Cortex of kidney (tissue), 1 donor: ENCODE results near the gene OPCML.

Source experiments
- DNase-seq: peaks from one replicate; lab custom pipeline; 2025; lab: John Stamatoyannopoulos, UW

OPCML gene

DNA sequence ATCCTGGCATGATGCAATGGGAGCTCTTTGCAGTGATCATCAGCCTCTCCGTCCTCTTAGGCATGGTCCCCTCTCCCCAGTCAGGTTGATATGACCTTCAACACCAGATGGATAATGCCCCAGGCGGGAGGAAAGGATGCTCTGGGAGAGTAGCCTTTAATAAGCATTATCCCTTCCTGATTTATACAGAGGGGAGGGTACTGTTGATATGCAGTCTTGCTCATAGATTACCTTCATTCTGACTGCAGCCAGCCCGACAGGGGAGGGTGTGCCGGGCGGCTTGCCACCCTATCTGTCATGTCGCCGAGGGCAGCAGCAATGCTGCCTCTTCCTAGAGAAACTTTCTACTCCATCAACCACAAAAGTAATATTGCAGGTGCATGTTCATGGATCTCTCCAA, 497.4 kb downstream of the OPCML start:
- DNase-seq: no peak

DNA sequence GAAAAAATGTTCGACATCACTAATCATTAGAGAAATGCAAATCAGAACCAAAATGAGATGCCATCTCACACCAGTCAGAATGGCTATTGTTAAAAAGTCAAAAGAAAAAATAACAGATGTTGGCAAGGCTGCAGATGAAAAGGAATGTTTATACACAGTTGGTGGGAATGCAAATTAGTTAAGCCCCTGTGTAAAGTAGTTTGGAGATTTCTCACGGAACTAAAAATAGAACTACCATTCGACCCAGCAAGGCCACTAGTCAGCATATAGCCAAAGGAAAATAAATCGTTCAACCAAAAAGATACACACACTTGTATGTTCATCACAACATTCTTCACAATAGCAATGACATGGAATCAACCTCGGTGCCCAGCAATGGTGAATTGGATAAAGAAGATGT, 503.2 kb downstream of the OPCML start:
- no peak for DNase-seq

DNA sequence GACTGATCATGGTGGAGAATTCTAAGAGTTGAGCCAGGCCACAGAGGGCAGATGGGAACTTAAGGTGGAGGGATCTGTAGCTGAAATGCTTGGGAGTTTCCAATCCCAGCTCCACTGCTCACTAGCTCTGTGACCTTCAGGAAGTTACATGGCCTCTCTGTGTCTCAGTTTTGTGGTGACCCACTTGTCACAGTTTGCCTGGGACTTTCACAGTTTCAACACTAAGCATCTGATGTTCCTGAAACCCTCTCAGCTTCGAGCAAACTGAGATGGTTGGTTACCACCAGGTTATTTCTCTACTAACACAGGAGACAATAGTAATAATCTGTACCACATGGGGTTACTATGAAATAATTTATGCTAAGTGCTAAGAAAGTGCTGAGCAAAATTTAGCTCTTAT, 505.3 kb downstream of the OPCML start:
- no peak for DNase-seq

DNA sequence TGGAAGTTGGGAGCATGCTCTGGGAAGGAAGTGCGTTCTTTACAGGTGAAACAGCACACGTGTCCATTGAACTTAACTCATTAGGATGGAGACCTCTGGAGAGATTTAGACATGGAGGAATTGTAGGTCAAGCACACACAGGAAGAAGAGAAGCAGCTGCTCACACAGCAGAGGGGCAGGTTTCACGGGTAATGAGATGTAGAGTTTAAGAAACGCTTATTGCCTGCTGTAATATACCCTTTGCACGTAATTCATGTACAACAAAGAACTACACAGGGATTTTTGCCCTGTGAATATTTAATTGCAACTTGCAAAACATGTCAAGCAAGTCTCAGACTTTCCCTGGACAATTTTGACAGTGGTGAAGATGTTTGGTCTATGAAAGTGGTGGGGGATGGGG, 508.0 kb downstream of the OPCML start:
- no peak for DNase-seq

DNA sequence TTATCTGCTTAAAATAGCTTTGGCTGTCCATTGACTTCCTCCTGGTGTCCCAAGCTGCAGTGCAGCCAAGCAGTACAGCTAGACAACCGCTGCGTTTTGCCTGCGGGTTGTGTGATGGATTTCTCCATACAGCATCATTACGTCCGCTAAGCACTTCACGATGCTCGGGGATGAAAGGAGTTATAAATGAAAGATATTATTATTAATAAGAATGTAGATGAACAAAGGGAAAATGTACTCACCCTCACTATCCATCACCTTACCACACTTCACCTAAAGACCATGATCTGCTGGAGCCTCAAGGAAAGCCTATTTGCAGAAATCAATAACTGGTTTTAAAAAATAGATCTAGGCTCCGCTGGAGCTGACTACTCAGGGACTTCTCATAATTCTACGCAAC, 509.1 kb downstream of the OPCML start:
- no peak for DNase-seq

DNA sequence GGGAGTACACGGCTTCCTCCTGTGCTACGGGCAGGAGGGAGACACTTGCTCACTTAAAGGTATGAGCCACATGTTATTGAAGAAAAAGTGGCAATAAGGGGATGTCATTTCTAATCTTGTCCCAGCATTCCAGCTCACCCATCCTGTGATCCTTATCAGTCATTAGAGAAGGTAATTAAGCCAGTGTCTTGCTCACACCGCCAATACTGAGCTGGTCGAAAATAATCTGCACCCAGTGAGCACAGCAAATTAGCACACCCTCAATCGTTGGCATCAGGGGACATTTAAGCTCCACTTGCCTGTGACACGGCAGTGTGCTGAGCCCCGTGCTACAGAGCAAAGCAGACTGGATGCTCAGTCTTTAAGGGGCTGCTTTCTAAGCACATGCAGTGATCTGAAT, 510.7 kb downstream of the OPCML start:
- no peak for DNase-seq

DNA sequence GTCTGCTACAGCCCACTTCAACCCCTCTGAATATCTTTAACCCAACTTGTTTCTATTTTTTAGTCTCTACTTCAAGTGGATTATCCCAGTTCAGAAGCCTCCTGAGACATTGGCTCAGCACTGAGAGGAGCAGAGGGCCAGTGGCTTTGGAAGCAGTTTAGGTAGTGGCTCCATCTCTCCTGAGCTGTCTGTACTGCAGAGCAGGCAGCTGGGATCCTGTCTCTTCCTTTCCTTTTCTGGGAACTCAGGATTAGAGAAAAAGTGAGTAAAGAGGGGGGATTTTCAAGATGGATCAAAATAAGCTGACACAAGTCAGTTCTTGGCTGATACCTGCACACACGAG, 512.0 kb downstream of the OPCML start:
- DNase-seq: no peak

DNA sequence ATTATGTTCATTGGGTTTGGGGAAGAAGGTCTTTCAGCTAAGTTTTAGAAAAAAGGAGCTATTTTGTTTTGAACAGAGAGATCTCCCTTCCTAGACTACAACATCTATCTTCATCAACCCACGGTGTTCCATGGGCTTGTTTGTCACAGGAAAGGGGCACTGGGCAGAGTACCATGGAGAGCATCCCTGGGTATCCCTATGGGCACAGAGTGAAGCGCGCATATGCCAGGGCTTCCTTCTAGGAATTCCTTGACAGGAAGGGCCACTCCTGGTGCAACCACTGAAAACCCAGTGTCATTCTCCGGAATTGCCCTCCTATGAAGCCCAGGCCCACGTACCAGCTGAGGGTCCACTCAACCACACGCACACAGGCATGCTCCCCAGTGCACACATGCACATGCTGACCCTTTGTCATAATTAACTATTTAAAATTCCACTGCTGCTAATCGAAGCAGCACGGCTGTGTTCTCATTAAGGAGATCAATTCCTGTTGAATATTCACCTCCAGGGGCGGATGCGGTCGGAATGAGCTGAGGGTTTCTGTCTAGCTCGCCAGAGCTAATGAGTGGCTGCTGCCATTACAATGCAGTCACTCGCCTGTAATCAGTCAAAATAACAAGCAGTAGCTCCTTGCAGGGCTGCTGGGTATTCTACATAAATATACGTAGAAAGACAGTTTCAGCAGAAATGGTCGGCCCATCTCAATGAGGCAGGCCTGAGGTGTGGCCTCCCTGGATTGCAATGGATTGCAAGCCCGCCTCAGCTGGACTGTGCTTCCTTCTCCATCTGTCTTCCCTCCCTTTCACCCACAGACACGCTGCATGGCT, 512.5 kb downstream of the OPCML start:
- DNase-seq: no peak

DNA sequence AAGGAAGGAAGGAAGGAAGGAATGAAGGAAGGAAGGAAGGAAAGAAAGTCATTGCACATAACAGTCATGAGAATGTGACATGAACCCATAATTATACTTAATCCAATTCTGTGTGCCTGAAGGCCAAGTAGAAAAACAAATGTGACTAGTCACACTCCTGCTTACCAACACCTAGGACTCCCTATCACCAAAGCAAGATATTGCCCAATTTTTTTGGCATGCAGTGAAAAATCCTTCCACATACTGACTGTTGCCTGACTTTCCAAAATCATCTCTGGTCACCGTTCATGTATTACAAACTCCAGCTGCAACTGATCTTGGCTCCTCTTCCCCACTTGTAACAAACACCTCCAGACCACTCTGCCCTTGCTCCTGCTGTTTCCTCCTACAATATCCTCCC, 516.8 kb downstream of the OPCML start:
- no peak for DNase-seq

DNA sequence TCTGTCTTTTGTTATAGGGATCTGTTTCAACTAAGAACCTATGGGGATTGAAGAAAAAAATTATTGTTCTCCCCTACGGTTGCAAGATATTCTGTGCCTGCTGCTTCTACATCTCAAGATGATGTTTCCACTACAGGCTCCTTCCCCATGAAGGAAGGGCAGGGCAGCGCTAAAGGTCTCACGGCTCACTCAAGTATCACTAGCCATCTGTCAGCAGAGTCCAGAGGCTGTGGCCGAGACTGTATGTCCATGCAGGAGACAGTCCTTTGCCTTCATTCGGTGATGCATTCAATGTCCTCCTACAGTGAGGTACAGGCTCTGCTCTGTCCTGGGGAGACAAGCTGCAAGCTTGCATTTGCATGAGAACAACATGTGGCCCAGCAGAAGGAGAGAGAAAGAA, 518.0 kb downstream of the OPCML start:
- no peak for DNase-seq

DNA sequence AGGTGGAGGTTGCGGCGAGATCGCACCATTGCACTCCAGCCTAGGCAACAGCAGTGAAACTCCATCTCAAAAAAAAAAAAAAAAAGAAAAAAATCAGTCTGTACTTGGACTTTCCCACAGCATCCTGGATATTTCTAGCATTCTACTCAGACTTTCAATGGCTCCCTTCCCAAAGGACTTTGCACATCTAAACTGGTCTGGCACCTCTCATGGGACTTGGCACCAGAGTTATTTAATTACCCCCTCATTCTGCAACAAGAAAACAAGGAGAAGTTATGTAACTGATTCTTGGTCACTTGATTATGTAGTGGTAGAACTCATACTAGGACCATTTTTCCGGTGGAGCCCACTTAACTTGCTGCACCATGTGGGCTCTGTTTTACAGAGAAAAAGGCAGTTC, 519.5 kb downstream of the OPCML start:
- DNase-seq: no peak

DNA sequence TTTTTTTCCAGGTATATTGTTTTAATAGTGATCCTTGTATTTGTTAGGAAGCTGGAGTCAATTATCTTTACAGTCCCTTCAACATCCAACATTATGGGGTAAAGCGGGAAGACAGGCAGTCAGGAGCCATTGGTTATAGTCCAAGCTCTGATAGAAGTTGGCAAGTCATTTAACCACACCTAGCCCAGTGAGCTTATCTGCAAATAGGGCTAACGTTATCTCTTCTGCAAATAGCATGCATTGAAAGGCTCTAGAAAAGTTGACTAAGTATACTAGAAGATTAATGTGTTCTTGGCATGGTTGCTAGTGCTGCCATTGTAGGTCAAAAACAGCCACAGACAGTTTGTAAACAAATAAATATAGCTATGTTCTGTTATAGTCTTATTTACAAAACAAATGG, 520.7 kb downstream of the OPCML start:
- no peak for DNase-seq

DNA sequence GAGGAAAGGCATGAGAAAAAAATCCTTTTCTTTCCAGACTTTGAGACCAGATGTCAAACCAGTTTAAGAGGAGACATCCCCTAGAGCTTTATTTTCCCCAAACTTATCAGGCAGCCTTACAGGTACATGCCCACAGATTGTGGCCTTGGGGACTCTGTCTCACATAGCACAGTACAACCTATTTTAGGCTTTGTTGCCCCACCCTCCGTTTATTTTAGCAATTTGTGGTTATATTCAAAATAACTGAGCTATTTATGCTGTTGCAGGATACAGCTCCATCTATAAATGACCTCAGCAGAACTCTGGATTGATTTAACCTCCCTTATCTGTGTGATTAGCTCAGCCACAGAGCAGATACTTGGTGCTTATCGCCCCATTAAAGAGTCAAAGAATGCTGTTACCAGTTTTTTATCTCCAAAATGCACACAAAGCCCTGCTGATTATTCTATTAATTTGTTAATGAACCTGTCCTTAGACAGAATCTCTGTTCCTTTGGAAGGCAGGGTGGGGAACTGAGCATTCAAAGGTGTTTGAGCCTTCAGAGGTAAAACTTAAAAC, 525.2 kb downstream of the OPCML start:
- DNase-seq: no peak

DNA sequence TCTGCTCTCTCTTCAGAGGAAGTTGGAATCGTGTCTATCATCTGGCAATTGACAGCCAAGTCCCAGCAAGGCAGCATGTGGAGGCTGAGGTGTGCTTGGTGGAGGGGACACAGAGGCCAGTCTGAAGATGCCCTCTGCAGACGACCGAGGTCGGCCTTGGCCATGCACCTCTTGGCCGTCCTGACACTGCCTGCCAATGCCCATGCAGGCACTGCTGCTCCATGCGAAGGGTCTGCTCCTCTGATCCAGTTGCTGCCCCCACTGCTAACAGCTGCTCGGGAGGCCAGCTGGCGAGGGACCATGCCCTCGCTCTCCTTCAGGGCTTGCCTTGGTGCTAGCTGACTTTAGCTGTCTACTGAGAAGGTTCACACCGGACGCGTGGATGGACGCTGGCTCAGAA, 527.9 kb downstream of the OPCML start:
- DNase-seq: no peak

DNA sequence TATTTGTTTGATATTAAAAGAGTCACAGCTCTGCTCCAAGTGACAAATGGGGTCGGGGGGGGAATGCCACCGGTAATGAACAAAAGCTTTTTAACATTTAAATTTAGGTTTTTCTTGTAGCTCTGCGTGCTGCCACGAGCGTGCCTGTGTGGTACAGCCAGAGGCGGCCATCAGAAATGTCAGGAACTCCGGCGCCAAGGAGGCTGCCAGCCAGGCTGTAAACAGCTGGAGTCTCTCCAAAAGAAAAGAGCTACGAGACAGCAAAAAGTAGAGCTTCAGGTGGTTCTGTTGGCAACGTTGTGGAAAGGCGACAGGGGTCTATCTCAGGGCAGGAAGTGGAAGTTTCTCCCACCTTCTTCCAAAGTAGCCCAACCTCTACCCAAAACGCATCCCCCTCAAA, 532.8 kb downstream of the OPCML start:
- DNase-seq: no peak

DNA sequence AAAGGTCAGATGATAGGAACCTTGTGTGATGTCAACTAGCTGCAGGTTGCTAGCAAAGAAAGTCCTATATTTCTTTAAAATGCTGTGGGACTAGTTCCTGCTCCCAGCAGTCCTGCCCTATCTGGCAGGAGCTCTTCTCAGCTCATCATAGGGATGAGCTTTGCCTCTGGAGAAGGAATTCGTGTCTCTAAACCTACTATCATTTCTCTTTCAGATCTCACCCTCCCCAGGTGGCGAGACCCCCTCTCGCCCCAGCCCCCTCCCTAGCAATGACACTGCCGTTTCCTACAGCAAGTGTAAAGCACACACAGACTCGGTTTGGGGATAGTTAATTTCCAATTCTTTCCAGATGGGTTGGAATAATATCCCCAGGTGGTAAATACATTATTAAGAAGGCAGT, 533.3 kb downstream of the OPCML start:
- no peak for DNase-seq

DNA sequence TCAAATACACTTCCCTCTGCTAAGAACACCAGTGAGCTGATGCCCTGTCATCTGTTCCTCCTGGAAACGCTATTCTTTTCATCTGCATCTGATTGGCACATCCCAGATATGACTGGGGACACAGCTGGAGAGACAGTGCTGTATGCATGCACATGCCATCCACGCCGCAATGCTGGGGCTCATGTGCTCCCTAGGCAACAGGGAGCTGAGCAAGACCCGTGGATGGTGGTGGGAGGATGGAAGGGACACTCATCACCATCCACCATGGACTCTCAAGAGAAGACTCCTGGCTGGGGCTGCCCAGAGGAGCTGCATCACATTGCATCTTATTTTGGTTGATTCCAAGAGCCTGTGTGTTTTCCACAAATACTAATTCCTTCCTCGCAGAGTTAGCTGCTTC, 534.9 kb downstream of the OPCML start:
- DNase-seq: no peak

DNA sequence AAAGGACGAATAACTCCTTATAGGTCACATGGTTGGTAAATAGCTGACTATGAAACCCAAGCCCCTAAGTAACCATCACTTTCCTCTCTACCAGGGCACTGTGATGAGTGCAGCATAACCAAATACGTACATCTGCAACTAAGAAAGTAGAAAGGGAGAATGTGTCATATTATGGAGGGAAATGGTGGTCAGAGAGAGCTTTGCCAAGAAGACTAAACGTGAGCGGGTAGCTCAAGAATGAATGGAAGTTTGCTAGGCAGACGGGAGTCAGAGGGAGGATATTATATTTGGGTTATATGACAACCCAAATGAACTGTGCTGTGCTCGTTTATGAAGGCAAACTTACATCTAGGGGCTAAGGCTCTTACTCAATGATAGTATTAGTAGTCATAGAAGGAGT, 537.3 kb downstream of the OPCML start:
- DNase-seq: no peak

DNA sequence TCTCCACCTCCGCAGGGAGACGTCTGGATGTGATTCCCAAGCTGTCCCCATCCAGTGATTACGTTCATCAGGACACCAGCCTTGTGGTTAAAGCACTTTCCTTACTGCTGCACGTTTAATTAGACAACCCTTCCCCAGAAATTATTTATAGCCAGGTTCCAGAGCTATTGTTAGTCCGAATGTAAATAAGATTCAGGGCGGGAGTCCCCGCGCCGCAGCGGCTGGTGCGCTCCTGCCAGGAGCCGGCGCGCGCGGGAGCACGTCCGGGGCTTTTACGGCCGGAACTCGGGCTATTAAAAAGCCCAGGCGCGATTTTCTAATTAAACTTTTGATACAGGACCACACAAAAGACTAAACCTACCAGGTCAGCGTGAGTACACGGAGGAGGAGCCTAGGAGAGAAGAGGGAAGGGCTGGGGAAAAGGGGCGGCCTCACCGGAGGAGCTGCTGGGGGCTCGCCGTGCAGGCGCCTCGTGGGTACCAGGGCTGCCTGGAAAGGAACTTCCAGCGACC, 538.3 kb downstream of the OPCML start:
- no peak for DNase-seq

DNA sequence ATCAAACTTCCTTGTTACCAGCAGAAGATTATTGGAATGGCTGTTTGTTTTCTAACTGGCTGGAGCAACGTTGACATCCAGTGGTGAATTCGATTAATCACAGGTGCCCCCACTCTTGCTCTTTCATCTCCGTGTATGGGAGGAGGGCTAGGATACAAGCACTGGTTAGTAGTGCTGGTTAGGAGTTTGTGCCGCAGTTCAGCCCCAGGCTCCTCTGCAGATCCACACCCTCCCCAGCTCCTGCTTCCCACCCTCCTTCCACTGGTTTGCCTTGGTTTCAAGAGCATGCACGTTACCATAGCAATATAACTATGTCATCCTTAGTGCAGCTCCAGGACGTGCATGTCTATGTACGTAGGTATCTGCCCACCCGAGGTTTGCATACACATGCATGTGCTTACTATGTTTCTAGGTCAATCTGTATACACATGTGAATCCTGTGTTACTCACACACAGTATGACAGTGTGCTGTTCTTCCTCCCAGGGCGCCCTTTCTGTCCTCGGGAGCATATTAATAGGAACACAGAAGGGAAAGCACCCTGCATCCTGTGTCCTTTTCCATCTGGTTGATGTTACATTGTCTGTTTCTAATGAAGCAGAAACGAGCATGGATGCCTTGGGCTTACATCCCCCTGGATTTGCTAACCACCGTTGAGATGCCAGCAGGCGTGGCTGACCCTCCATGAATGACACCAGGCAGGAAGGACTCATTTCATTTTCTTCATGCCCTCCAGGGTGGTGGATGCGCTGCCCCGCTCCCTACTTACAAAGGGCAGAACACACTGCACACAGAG, 539.3 kb downstream of the OPCML start:
- no peak for DNase-seq

DNA sequence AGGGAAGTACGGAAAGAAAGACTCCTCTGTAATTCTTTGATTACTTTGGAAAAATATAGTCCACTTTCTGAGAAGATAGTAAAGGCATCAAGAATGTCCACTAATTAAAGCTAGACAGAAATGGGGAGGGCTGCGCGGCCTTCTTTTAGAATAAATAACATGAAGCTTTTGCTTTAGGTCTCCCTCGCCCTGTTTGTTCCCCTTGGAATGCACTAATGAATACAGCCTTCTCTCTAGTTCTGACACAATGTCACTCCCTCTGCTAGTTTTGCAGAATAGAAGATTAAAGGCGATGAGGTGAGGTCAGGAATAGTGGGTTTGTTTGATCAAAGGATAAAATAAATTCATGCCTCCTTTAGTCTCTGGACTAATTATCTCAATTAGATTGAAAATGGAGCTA, 543.9 kb downstream of the OPCML start:
- no peak for DNase-seq

DNA sequence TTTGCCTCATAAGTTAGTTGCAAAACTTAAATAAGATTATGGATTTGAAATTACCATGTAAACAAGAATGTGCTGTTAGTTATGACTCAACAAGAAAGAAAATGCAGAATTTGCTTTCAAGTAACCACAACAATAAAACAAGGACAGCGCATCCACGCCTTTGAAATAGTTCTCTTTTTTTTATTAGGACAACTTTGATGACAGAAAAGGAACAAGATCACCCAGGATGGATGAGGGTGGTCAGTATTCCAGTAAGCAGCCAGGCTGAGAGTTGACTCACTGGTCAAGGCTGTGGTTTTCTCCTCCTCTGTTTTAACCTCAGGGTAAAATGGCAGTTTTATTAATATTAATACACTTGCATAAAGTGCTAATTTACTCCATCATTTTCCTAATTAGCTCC, 544.4 kb downstream of the OPCML start:
- DNase-seq: no peak

DNA sequence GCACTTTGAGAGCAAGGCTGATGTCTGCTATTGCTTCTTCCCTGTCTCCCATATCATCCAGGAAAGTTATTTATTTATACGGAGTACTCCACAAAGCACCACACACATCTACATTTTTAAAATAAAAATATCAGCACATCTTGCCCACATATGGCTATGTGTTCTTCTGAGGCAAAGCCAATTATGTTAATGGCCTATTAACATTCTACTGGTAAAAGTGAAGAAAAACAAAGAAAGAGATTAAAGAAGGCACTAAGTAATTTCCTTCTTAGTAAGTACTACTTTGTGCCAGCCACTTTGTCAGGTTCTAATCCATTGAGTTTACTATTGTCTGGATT, 548.7 kb downstream of the OPCML start:
- no peak for DNase-seq
